GM19328 (cell line): Measurements from ENCODE around the gene NLRC5.

Source experiments
- ATAC-seq: cut with Tn5 transposase; IDR thresholded peaks from one replicate; pipeline ENCODE4 v1.9.1; 2021; ENCODE audit warnings: mild to moderate bottlenecking, moderate library complexity; ENCODE audit not compliant: unreplicated experiment

NLRC5 gene, protein sequence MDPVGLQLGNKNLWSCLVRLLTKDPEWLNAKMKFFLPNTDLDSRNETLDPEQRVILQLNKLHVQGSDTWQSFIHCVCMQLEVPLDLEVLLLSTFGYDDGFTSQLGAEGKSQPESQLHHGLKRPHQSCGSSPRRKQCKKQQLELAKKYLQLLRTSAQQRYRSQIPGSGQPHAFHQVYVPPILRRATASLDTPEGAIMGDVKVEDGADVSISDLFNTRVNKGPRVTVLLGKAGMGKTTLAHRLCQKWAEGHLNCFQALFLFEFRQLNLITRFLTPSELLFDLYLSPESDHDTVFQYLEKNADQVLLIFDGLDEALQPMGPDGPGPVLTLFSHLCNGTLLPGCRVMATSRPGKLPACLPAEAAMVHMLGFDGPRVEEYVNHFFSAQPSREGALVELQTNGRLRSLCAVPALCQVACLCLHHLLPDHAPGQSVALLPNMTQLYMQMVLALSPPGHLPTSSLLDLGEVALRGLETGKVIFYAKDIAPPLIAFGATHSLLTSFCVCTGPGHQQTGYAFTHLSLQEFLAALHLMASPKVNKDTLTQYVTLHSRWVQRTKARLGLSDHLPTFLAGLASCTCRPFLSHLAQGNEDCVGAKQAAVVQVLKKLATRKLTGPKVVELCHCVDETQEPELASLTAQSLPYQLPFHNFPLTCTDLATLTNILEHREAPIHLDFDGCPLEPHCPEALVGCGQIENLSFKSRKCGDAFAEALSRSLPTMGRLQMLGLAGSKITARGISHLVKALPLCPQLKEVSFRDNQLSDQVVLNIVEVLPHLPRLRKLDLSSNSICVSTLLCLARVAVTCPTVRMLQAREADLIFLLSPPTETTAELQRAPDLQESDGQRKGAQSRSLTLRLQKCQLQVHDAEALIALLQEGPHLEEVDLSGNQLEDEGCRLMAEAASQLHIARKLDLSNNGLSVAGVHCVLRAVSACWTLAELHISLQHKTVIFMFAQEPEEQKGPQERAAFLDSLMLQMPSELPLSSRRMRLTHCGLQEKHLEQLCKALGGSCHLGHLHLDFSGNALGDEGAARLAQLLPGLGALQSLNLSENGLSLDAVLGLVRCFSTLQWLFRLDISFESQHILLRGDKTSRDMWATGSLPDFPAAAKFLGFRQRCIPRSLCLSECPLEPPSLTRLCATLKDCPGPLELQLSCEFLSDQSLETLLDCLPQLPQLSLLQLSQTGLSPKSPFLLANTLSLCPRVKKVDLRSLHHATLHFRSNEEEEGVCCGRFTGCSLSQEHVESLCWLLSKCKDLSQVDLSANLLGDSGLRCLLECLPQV (N-terminal part only)

GRCh38 chr16:56988948-56989945 lies at the start of gene NLRC5:
NLRC5 (plus strand) TSS chr16:56989557; CDS start chr16:57020713, 31,156 bp downstream.
- ATAC-seq, result peak; percentile 71

- ATAC-seq, result no peak
Observed at GRCh38 chr16:56939801-56940200, 49.6 kb upstream of the NLRC5 start.

DNA sequence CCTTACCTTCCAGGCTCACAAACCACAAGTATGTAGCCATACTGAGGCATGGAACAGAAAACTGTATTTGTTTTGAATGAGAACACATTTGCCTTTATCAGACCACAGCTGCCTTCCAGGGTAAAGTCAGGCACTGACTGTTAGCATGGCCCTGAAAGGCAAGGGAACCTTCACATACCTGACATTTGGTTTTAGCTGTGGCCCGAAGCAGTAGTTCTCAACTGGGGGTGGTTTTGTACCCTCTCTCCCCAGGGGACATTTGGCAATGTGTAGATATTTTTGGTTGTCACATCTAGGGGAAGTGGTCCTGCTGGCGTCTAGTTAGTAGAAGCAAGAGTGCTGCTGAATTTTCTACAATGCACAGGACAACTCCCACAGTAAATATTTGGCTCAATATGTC lies 48.3 kb upstream of the NLRC5 start:
- ATAC-seq, result no peak

DNA sequence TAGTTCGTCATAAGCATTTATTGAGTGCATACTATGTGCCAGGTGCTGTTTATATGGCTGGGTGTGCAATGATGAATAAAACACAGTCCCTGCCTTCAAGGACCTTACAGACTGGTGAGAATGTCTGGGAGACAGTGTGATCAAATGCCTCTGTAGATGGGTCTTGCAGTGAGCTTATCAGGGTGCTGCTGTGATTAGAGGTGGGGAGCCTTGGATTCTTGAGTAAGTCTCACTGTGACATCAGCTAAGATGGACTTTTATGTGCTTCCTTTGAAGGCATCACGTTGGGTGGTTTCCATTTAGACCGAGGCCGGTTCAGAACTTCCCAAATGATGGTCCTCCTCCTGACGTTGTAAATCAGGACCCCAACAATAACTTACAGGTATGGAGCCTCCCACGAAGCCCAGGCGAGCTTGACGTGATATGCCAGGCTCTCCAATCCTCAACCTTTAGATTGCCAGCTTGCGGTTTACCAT lies 47.5 kb upstream of the NLRC5 start:
- ATAC-seq, result no peak

DNA sequence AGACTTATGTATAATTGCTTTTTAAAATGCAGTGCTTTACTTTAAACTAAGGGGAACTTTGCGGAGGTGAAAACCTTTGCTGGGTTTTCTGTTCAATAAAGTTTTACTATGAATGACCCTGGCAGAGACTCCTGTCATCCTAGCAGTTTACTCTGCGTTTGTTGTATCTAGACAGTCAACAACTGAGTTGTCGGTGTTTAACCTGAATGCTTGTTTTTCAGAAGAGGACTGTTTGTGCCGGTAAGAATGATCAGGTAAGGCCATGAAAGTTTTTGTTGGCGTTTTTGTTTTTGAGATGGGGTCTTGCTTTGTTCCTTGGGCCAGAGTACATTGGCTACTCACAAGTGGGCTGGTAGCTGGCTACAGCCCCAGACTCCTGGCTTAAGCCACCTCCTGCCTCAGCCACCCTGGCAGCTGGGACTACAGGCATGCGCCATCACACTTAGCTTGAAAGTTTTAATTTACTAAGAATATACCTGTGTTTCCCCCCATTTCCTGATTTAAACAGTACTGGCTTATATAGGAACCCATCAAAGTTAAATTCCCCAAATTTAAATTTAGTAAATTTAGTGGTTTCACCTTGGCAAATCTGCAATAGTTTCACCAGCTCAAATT lies 45.5 kb upstream of the NLRC5 start:
- ATAC-seq, result no peak

- no peak for ATAC-seq
Observed at GRCh38 chr16:56944954-56945839, 44.2 kb upstream of the NLRC5 start.

GRCh38 chr16:56945847-56946527 lies 43.4 kb upstream of the NLRC5 start:
- ATAC-seq, result no peak

DNA sequence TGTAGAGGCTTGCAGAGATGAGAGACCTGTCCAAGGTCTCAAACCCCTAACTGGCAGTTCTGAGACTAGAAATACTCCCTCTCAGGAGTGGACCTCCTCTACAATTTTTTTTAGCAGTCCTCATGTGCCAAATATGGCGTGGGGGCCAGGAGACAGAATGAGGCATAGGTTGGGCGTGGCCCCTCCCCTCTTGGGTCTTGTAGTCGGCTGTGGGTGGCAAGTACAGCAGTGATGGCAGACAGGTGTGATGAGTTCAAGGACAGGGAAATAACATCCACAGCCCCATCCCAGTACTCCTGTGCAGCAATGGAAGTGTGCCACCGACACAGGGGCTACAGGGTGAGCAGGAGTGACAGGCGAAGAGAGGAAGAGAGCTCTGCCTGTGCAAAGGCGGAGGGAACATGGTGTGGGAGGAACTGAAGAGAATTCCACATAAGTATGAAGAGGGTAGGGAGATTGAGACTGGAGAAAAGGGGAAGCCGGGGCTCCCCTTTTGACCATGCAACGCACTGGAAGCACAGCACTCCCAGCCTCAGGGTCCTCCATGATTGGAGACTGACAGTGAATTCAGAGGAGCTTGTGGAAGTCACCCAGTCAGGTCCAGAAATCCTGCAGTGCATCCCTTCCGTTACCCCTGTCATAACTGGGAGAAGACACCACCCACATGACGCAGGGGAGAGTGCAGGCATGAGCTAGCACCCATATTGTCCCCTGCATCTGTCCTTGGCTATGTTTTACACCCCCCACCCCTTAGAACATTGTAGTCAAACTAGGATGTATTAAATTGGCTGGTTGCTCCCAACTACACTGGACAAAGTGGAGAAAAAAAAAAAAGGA lies 42.4 kb upstream of the NLRC5 start:
- no peak for ATAC-seq

GRCh38 chr16:56947604-56947995 lies 41.8 kb upstream of the NLRC5 start:
- no peak for ATAC-seq

DNA sequence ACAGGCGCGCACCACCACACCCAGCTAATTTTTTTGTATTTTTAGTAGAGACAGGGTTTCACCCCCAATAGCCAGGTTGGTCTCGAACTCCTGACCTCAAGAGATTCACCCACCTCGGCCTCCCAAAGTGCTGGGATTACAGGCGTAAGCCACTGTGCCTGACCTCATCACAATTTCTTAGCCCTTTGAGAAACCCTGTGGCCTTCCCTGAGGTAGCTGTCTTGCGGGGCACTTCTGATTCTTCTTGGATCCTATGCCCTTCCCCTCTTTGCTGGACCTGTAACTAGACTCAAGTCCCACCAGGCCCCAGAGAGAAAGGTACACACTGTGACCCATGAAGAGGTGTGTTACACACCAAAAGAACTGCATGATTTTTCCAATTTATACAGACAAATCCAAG lies 41.1 kb upstream of the NLRC5 start:
- ATAC-seq, result no peak

DNA sequence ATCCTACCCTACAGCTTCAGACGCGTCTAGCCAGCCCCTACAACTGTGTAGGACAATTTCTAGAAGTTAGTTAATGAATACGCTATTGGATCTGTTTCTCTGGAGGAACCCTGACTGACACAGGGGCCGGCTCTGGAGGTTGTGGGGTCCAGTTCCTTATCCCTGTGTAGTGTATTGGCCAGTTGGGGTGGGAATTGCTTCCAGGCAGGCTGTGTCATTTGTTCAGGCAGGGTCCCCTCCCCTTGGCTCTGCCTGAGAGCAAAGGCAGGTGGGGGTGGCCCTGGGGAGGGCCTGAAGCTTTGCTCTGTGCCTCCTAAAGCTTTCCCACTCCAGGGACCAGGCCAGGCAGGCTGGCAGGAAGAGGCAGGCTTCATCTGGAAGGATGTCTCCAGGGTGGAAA lies 39.3 kb upstream of the NLRC5 start:
- no peak for ATAC-seq

DNA sequence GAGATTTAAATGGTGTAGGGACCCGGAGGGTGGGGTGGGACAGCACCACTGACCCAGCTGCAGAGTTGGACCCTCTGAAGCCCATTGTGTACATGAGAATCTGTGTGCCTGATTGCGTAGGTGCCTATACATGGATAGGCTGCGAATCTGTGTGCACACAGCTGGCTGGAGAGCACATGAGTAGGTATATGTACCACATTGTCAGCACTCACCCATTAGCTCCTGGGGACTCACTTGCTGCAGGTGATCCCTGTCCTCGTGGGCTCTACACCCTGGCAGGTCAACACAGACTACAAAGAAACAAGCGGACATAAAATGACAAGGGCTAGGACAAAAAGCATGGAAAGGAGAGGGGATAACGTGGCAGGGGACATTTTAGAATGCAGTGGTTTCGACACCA lies 38.9 kb upstream of the NLRC5 start:
- ATAC-seq, result no peak

- peak; percentile 54 for ATAC-seq
Observed at GRCh38 chr16:56950881-56951771, 38.2 kb upstream of the NLRC5 start.

DNA sequence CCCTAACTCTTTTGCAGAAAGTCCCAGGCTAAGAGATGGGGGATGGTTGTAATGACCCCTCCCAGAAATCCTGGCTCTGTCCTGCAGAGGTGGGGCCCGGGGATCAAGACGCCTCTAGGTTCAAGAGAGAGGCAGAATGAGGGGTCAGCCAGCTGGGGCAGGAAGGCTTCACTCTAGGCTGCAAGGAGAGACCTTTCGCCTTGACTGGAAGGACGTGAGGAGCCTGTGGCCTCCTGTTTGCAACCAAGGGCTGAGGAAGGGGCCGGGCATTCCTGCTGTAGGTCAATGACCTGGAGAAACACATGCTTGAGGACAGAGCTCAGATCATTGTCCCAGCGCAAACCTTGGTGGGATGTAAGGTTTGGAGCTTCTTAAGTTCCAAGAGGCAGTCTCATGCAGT lies 36.4 kb upstream of the NLRC5 start:
- ATAC-seq, result no peak

DNA sequence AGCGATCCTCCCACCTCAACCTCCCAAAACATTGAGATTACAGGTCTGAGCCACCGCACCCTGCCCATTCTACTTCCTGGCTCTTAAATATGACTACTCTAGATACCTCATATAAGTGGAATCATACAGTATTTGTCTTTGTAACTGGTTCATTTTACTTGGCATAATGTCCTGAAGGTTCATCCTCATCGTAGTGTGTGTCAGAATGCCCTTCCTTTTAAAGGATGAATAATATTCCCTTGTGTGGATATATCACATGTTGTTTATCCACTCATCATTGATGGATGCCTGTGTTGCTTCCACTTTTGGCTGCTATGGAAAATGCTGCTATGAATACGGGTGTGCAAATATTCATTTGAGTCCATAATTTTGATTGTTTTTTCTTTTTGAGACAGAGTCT lies 33.3 kb upstream of the NLRC5 start:
- no peak for ATAC-seq

- ATAC-seq, result no peak
Observed at GRCh38 chr16:56956756-56957155, 32.6 kb upstream of the NLRC5 start.
